SH-SY5Y (cell line): Measurements from ENCODE around the gene DCBLD2.

ENCODE experiments used
- GATA2 ChIP-seq: IDR thresholded peaks from 2 replicates; pipeline ENCODE4 v1.6.1; 2011; ENCODE audit warnings: mild to moderate bottlenecking, low read depth, low read length
- GATA3 ChIP-seq: IDR thresholded peaks from 2 replicates; pipeline ENCODE4 v1.6.1; 2011; ENCODE audit warnings: low read depth, mild to moderate bottlenecking, low read length, moderate library complexity

DNA sequence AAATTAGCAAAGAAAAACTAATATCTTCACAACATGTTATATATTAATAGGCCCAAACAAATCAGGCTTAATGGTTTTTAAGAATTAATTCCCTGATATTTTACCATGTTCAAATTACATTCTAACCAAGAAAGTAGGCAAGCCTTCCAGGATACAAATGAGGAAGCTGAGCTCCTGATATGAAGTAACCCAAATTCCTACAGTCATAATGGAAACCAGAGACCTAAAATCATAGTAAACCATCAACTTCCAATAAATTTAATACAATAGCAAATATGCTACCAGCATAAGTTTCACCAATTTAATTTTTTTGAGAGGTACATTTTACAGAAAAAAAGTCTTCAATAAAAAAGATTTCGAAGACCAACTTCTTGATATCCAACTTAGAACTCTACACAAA, 3.8 kb downstream of the DCBLD2 start:
- TF ChIP-seq GATA3 (no peak), GATA2 (no peak)
